ENCODE measurements around the gene COL6A6.
"Not testable (repeated sequence)": the region's sequence is repeated elsewhere in the genome, so short reads cannot be mapped to it uniquely, and the experiment has no call there.

COL6A6 gene

DNA sequence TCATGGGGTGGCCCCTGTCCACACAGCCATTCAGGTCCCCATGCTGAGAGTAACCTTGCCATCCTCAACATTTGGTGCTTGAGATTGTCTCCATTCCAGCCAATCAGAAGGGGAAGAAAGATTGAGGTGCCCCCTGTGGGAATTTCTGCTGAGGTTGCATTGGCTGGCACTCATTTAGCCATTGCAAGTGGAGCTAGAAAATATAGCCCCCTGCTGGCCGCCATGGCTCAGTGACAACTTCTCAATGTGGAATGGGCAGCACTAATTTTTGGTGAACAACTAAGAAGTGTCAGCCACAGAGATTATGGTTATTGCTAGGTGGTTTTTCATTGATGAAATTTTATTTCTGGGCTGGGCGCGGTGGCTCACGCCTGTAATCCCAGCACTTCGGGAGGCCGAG is 22.0 kb downstream of the COL6A6 start:
- peak; percentile 25 for DNase-seq

DNA sequence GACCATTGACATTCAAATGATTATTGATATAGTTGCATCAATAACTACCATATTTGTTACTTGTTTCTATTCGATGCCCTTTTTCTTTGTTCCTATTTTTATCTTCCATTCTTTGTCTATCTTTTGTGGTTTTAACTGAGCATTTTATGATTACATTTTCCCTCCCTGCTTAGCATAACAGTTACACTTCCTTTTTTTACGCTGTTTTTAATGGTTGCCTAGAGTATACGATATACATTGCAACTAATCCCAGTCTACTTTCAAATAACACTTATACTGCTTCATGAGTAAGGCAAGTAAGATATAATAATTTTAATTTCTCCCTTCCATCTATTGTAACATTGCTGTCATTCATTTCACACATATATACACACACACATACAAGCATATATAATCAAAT is 26.3 kb downstream of the COL6A6 start:
- no peak for DNase-seq

DNA sequence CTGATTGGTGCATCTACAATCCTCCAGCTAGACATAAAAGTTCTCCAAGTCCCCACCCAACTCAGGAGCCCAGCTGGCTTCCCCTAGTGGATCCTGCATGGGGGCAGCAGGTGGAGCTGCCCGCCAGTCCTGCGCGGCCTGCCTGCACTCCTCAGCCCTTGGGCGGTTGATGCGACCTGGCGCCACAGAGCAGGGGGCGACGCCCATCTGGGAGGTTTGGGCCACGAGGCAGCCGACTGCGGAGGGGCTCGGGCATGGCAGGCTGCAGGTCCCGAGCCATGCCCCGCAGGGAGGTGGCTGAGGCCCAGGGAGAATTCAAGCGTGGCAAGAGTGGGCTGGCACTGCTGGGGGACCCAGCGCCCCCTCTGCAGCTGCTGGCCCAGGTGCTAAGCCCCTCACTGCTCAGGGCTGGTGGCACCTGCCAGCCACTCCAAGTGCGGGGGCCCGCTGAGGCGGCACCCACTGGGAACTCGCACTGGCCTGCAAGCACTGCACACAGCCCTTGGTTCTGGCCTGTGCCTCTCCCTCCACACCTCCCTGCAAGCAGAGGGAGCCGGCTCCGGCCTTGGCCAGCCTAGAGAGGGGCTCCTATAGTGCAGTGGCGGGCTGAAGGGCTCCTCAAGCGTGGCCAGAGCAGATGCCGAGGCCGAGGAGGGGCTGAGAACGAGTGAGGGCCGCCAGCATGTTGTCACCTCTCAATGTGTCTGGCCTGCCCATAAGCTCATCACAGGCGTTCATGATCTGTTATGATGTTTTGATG is 30.1 kb downstream of the COL6A6 start:
- no peak for DNase-seq

DNA sequence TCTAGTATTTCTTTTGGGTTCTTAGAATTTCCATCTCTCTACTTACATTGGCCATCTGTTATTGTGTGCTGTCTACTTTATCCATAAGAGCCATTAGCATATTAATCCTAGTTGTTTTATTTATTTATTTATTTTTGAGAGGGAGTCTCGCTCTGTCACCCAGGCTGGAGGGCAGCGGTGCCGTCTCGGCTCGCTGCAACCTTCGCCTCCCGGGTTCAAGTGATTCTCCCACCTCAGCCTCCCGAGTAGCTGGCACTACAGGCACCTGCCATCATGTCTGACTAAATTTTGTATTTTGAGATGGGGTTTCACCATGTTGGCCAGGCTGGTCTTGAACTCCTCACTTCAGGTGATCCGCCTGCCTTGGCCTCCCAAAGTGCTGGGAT is 30.7 kb downstream of the COL6A6 start:
- DNase-seq = not testable (repeated sequence)

DNA sequence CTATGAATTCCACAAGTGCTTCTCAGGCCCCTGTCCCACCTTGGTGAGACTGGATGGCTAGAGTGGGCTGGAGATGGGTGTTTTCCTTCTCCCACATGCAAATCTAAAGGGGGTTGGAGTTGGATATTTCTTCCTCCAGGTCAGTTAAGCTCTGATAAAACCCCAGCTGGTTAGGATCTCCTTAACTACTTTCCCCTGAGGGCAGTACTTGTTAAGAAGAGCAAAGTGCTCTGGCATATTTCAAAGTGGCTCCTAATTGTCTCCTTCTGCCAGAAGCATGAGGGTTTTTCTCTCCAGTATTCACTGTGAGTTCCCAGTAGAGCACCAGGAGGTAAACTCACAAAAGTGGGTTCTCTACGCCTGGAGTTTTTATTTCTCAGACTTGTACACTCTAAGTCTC is 31.4 kb downstream of the COL6A6 start:
- no peak for DNase-seq

DNA sequence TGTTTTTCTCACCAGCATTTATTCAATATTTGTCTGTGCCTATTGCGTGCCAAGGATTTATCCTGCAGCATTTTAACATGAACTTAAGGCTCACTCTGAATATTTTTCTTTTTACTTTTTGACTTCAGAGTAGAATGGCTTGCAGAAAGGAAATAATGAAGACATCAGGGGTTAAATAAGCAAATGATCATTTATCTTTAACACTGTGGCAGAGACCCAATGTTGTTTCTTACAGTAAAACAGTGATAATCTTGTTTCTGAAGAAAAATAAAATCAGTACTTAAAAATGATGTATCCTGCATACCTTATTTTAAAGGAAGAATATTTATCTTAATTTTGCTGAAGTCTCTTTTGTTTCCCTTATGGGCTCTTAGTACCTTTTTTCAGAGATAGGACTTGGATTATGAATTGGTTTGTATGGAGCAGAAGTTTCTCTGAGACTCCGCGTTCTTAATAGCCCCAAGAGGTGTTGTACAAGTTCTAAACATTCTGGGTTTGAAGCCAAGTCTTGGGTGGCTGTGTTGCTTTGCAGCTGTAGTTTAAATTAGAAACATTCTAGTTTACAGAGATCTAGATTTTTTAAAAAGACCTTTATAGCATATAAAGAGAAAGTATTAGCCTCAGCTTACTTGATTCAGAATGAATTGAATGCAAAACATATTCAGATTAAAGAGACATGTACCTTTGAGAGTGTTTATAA is 40.5 kb downstream of the COL6A6 start:
- no peak for DNase-seq

DNA sequence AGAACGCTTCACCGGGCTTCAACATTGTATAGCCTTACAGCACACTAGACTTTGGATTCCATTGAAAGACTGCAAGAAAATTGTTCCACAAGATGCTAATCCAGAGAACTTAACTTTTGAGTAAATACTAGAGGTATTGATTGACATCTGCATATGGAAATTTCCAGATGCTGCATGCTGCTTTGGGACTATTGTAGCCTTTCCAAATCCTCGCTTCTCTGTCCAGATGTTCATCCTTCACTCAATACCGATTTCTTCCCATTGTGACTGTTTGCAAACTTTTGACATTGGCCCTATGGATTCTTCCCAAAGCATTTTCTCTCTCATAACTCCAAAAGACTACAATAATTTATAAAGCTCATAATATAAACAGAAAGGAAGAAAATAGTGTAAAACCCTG is 41.4 kb downstream of the COL6A6 start:
- no peak for DNase-seq

DNA sequence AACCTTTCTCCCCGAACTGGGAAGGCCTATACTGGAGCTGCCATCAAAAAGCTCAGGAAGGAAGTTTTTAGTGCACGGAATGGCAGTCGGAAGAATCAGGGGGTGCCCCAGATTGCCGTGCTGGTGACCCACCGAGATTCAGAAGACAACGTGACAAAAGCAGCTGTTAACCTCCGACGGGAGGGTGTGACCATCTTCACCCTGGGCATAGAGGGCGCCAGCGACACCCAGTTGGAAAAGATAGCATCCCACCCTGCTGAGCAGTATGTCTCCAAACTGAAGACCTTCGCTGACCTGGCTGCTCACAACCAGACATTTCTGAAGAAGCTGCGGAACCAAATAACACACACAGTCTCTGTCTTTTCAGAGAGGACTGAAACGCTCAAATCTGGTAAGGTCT is 48.2 kb downstream of the COL6A6 start:
- DNase-seq = no peak

Data from CD4-positive, alpha-beta T cell treated with Interleukin-17A for 1 hour (primary cell).